Right atrium auricular region (tissue), 2 donors: Measurements from ENCODE around the gene NHP2. TPM values are rescaled to one million over a fixed set of nuclear protein-coding genes. Genes with fewer than 3 reads are reported as not detected.
A peak's percentile ranks its signal among the peaks of the same experiment; 100 is the strongest.

Source experiments
- DNase-seq: peaks from one replicate; pipeline ENCODE4 v3.0.0-alpha.2; 2019; ENCODE audit warnings: low spot score
- H3K27ac ChIP-seq, 2 donors: fragments of 200-600 bp; sonication (generic); 1 replicate in 1 of 2; 2 replicates in 1 of 2; pipeline ENCODE4 v1.5.1; 2016 to 2019
- H3K27me3 ChIP-seq, 2 donors: fragments of 200-600 bp; sonication (generic); one replicate each; pipeline versions ENCODE4 v1.5.1 to v1.6.0; 2017 to 2019
- H3K36me3 ChIP-seq: fragments of 200-600 bp; sonication (generic); one replicate; pipeline ENCODE4 v1.5.1; 2016
- H3K4me1 ChIP-seq, 2 donors: fragments of 200-600 bp; sonication (generic); one replicate each; pipeline versions ENCODE4 v1.5.1 to v1.6.0; 2017 to 2019
- H3K4me3 ChIP-seq, 2 donors: fragments of 200-600 bp; sonication (generic); 1 replicate in 1 of 2; 2 replicates in 1 of 2; pipeline ENCODE4 v1.5.1; 2017 to 2019; ENCODE audit warnings: mild to moderate bottlenecking in 1 of 2, moderate library complexity in 1 of 2
- H3K9me3 ChIP-seq, 2 donors: fragments of 200-600 bp; sonication (generic); one replicate each; pipeline ENCODE4 v1.5.1; 2019
- CTCF ChIP-seq, 2 donors: fragments of 200-600 bp; sonication (generic); IDR thresholded peaks; one replicate each; pipeline ENCODE4 v1.5.1; 2019; ENCODE audit warnings: antibody characterized with exemption in 2 of 2
- total RNA-seq, 2 donors: library from RNA; depleted of rRNA; stranded (reverse); fragments of >200 nt; gene quantifications; one replicate each; pipeline ENCODE4 v1.1.0, GENCODE V29; 2016

Gene NHP2
- total RNA-seq, 2 donors from 2014 or later, result 125 to 151 TPM

- peak within 1 kb of the TSS; percentile 23 to 28 for H3K27ac ChIP-seq
- no peak for TF ChIP-seq CTCF (IDR thresholded peaks at IDR 0.05)
- no peak for DNase-seq
- H3K4me1 ChIP-seq, result peaks cover 0 to 21% of the 10 kb centered on the region in 2 donors
- peaks cover 8 to 26% of the 10 kb centered on the region in 2 donors for H3K27me3 ChIP-seq
- H3K36me3 ChIP-seq, result no peaks in the 10 kb centered on the region
- peak within 1 kb of the TSS; percentile 37 to 55 for H3K4me3 ChIP-seq
- peaks cover 0 to 6% of the 10 kb centered on the region in 2 donors for H3K9me3 ChIP-seq
These were observed 40.4 kb downstream of the NHP2 start, which contains the start of gene N4BP3 for GRCh38 chr5:178113141-178113787. Gene N4BP3 (plus strand): TSS chr5:178113532. CDS start chr5:178119584, 6,052 bp downstream.

- H3K27ac ChIP-seq, result no peak overlapping the region
- peaks cover 0 to 21% of the 10 kb centered on the region in 2 donors for H3K4me1 ChIP-seq
- H3K27me3 ChIP-seq, result peaks cover 8 to 26% of the 10 kb centered on the region in 2 donors
- H3K4me3 ChIP-seq, result no peak overlapping the region
- DNase-seq, result no peak
- H3K9me3 ChIP-seq, result peaks cover 0 to 6% of the 10 kb centered on the region in 2 donors
- H3K36me3 ChIP-seq, result no peaks in the 10 kb centered on the region
- no peak for TF ChIP-seq CTCF (IDR thresholded peaks at IDR 0.05)
These were observed 41.1 kb downstream of the NHP2 start for GRCh38 chr5:178112545-178112944.

- no peak for TF ChIP-seq CTCF (IDR thresholded peaks at IDR 0.05)
- H3K36me3 ChIP-seq, result no peaks in the 10 kb centered on the region
- H3K27ac ChIP-seq, result no peak overlapping the region
- H3K9me3 ChIP-seq, result peaks cover 0 to 6% of the 10 kb centered on the region in 2 donors
- no peak overlapping the region for H3K4me3 ChIP-seq
- DNase-seq, result no peak
- H3K4me1 ChIP-seq, result peaks cover 0 to 21% of the 10 kb centered on the region in 2 donors
- H3K27me3 ChIP-seq, result peaks cover 8 to 26% of the 10 kb centered on the region in 2 donors
These were observed 41.8 kb downstream of the NHP2 start for GRCh38 chr5:178111925-178112324.

GRCh38 chr5:178110511-178110910 lies 43.2 kb downstream of the NHP2 start:
- peaks cover 8 to 25% of the 10 kb centered on the region in 2 donors for H3K27me3 ChIP-seq
- DNase-seq, result no peak
- H3K9me3 ChIP-seq, result peaks cover 0 to 6% of the 10 kb centered on the region in 2 donors
- TF ChIP-seq CTCF (IDR thresholded peaks at IDR 0.05), result no peak
- peaks cover 0 to 18% of the 10 kb centered on the region in 2 donors for H3K4me1 ChIP-seq
- H3K36me3 ChIP-seq, result no peaks in the 10 kb centered on the region
- no peak overlapping the region for H3K27ac ChIP-seq
- H3K4me3 ChIP-seq, result no peak overlapping the region

- peaks cover 0 to 10% of the 10 kb centered on the region in 2 donors for H3K27me3 ChIP-seq
- H3K4me3 ChIP-seq, result no peak overlapping the region
- peaks cover 0 to 6% of the 10 kb centered on the region in 2 donors for H3K9me3 ChIP-seq
- no peaks in the 10 kb centered on the region for H3K36me3 ChIP-seq
- peaks cover 0 to 5% of the 10 kb centered on the region in 2 donors for H3K4me1 ChIP-seq
- no peak for TF ChIP-seq CTCF (IDR thresholded peaks at IDR 0.05)
- no peak overlapping the region for H3K27ac ChIP-seq
- no peak for DNase-seq
These were observed 44.7 kb downstream of the NHP2 start for GRCh38 chr5:178108966-178109365.
